HL-60/S4 (cell line): ENCODE data around the gene ABI3BP.

Experiments
- in situ Hi-C: fragments of 300-500 bp; cut with MboI; formaldehyde crosslinking; loops from 2 replicates; pipeline ENCODE4 v1.14.3; 2022; ENCODE audit warnings: low sequenced_read_pairs

The ABI3BP gene

GRCh38 chr3:100836661-100837060 is 156.6 kb downstream of the ABI3BP start:
- in situ Hi-C loops: no loop called here

GRCh38 chr3:100834332-100834731 is 158.9 kb downstream of the ABI3BP start:
- in situ Hi-C loops: no loop called here

DNA sequence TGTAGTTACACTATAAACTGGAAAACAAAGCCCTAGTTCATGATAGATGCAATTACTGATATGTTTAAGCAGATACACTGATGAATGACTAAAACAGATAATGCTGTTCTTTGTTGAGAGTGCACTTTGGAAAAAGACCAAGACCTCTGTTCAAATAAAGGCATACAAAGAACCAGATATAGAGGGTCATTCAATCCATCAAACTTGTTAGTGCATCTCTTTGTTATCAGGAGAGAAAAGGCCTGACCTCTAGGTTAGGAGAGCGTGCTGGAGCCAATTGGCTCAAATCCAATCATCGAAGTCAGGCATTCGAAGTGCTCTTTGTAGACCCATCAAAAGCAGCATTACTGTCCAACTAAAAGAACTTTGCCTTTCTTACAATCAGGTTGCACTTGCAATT is 159.7 kb downstream of the ABI3BP start:
- in situ Hi-C loops: no loop called here

- in situ Hi-C loops: no loop called here
Observed at GRCh38 chr3:100831629-100832028, 161.6 kb downstream of the ABI3BP start.

DNA sequence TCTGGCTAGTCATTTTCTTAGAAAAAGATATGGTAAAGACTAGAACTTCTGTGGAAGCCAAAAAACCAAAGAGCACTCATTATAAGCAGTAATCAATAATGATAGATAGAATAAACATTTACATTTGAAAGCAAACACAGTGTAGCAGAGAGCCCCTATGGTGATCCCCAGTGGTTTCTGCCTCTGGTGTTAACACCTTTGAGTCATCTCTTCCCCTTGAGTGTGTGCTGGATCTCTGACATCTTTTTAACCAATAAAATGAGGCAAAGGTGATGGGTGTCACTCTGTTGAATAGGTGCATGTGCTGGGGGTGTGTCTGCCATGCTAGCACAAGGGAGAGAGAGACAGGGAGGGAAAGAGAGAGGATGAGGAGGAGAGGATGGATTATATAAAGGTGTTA is 162.3 kb downstream of the ABI3BP start:
- in situ Hi-C loops: no loop called here

- in situ Hi-C loops: no loop called here
Observed at GRCh38 chr3:100825574-100825973, 167.6 kb downstream of the ABI3BP start.

- in situ Hi-C loops: no loop called here
Observed at GRCh38 chr3:100815583-100815982, 177.6 kb downstream of the ABI3BP start.

GRCh38 chr3:100813828-100814227 is 179.4 kb downstream of the ABI3BP start:
- in situ Hi-C loops: no loop called here

DNA sequence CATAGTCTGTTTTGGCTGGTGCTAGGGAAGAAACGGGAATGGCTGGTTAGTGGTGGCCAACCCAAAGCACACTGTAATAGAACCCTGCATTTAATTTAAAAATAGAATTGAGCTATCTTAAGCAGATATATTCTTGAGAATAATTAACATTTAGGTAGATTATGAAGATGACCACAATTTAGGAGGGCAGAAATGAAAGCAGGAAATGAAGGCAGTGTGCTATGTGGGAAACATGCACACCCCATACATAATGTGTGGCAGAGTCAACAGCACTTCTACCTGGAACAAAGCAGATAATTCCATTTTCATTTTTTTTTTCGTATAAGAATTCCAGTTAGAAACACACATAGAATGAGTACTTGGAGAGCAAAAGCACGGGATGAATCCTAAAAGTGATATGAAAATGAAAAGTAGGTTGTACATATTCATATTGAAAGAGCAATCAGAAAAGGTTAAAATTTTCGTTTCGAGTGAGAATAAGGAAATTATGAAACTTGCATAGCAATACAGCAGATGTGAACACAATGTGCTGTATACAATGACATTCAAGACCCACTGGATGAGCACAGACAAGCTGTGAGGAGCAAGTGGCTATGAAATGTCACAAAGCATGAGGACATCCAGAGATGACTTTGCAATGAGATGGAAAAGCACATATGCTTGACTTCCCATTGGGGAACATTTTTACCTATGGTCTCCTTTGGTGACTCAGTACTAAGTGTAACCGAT is 181.3 kb downstream of the ABI3BP start:
- in situ Hi-C loops: no loop called here

DNA sequence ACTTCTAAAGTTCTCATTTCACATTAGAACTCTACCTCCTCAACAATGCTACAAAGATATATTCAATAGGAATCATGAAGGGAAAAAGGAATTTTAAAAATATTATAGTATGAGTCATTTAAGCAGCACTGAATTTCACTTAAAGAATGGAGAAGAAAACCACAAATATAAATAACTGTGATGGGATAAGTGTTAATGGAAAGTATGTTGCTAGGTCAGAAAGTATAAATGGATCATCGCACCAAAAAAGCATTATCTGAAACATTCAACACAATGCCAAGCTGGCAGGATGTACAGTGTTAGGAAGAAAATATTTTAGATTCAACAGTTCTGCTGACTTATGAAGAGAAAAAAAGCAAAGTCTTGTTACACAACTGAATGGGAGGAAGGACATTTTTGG is 182.6 kb downstream of the ABI3BP start:
- in situ Hi-C loops: no loop called here

DNA sequence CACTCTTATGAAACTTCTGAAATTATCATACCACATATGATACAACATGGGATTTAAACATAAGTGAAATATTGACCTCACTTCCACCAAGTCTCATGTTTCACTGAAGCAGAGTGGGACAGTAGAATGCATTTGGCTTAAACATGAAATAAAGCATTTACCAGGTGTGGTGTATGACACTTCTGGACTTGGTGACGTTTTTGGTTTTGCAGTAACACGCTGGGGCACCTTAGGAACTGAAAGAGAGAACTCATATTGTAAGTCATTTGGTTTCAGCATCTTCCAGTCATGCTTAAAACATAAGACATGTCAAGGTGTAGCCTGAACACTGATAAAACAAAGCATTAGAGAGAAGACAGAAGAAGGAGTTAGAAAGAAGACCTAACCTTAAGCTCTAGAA is 188.6 kb downstream of the ABI3BP start:
- in situ Hi-C loops: no loop called here

DNA sequence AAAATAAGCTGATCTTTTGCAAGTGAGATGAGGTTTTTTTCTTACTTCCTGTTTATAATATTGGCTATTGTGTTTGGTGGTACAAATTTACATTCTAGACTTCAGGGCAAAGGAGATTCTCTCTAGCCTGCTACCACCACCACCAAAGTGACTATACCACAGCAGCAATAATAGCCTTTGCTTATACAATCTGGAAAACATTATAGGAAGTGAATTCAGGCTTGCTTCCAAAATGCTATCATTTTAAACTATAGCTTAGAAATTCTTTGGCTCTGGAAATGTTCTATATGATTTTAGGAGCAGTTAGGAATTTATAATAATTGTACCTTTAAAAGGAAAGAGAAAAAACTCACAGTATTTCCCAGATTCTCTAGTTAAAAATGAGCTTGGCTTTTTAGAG is 189.5 kb downstream of the ABI3BP start:
- in situ Hi-C loops: no loop called here

DNA sequence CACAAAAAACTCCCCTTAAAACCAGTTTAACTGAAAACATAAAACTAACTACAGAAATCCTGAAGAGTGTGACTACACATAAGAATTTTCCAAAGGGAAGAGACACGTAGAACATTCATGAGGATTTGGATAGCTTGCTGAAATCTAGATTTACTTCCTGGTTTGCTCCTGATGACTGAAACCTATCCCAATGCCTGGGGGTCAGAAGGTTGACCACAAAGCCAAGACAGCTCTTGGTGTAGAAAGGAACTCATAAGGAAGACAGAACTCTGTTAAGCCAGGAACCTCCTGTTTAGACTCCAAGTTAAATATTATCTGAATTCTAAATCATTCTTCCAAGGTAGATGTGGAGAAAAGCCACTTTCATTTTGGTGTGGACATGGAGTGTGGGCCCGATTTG is 191.1 kb downstream of the ABI3BP start:
- in situ Hi-C loops: no loop called here

DNA sequence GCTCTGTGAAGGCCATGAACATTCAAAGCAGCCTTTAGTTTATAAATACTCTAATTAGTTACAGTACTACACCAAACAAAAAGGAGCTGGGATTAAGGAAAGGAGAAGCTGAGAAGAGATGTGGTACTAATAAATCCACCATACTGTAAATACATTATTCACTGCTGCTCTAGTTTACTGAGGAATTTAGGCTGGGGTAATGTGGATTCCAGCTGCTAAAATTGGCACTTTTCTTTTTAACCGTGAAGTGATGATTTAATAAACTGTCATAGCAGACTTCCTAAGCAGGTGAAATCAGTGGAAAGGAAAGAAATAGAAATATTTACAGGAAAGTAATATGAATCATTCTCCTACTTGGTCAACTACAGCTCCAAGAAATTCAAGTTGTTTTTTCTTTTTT is 195.2 kb downstream of the ABI3BP start:
- in situ Hi-C loops: no loop called here

DNA sequence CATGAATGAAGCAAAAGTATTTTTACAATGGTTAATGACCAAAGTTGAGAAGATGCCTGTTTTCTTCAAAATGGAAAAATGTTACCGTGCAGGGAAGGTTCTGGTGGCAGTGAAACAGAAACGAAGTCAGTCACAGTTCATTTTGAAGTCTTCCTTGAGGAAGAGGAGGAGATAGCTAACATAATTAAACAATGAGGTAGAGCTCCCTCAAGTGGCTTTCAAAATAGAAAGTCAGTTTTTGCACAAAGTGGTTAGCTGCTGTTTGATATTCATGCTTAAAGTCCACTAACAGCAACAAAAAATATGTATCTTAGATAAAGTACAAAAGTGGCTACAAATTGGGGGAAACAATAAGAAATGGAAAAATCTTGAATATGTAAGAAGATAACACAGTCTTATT is 196.7 kb downstream of the ABI3BP start:
- in situ Hi-C loops: no loop called here

- in situ Hi-C loops: no loop called here
Observed at GRCh38 chr3:100789579-100789978, 203.6 kb downstream of the ABI3BP start.

GRCh38 chr3:100783619-100784018 is 209.6 kb downstream of the ABI3BP start:
- in situ Hi-C loops: no loop called here

GRCh38 chr3:100782906-100783305 is 210.3 kb downstream of the ABI3BP start:
- in situ Hi-C loops: no loop called here

- in situ Hi-C loops: no loop called here
Observed at GRCh38 chr3:100782348-100782747, 210.9 kb downstream of the ABI3BP start.

- in situ Hi-C loops: no loop called here
Observed at GRCh38 chr3:100781301-100781700, 211.9 kb downstream of the ABI3BP start.

GRCh38 chr3:100780071-100780622 is 213.1 kb downstream of the ABI3BP start:
- in situ Hi-C loops: no loop called here

GRCh38 chr3:100779480-100779879 is 213.7 kb downstream of the ABI3BP start:
- in situ Hi-C loops: no loop called here

- in situ Hi-C loops: no loop called here
Observed at GRCh38 chr3:100777271-100777670, 215.9 kb downstream of the ABI3BP start.
